Transverse colon (tissue), 4 donors: ENCODE measurements around the gene LZTFL1.

ENCODE experiments used
- CTCF ChIP-seq, 5 experiments: fragments of 200-600 bp in 3 of 5; fragments of 450-650 bp in 2 of 5; sonication (generic) in 3 of 5; IDR thresholded peaks; 1 replicate in 2 of 5; 2 replicates in 3 of 5; pipeline ENCODE4 v1.5.1; 2016 to 2017; ENCODE audit warnings: antibody characterized with exemption in 5 of 5, inconsistent platforms in 3 of 5, mild to moderate bottlenecking in 2 of 5, moderate library complexity in 1 of 5
- EP300 ChIP-seq: sonication (generic); formaldehyde crosslinking; IDR thresholded peaks from one replicate; pipeline ENCODE4 v1.6.1; 2017; ENCODE audit warnings: antibody characterized with exemption, low read depth
- POLR2A ChIP-seq: fragments of 450-650 bp; IDR thresholded peaks from one replicate; pipeline ENCODE4 v1.6.1; 2016; ENCODE audit warnings: antibody characterized with exemption, mild to moderate bottlenecking, moderate library complexity
- POLR2AphosphoS5 ChIP-seq, 3 donors: sonication (generic); formaldehyde crosslinking; IDR thresholded peaks; one replicate each; pipeline ENCODE4 v1.6.1; 2016; ENCODE audit warnings: antibody characterized with exemption in 3 of 3

GRCh38 chr3:45874677-45875346 lies 32.9 kb upstream of the LZTFL1 start:
- TF ChIP-seq POLR2AphosphoS5 (IDR thresholded peaks at IDR 0.05) (no peak), POLR2A (no peak), CTCF (IDR thresholded peaks at IDR 0.05) (no peak), EP300 (no peak)
